ENCODE measurements around the gene RTN3. TPM values are rescaled to one million over a fixed set of nuclear protein-coding genes. Genes with fewer than 3 reads are reported as not detected.

RTN3 gene
- total and polyA plus RNA-seq, 9 of the 15 experiments (the other 6 are each of a cell fraction or from before 2014, with no cell fraction given), result 41.6 to 169 (median 93.5) TPM

DNA sequence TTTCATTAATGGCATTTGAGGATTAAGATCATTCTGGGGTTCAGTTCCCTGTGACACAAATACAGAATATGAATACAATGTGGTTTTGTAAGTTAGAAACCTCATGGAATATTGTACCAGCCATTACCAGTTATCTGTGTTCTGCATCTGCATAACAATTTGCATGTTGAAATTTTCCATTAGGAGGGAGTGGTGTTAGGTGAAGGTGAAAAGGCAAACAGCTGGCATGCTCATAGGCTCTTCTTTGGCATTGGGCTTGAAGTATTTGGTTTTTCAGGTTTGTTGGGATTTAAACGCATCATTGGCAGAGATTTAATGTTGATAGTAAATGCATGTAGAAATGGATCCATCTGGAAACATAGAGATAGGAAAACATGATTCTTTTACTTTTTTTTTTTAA, 18.6 kb downstream of the RTN3 start:
- no peak overlapping the region for H3K4me2 ChIP-seq (ENCODE audit: insufficient read depth, low read length)
- ChIA-PET POLR2A (interaction anchor here (0.8 to 1.7 kb wide), 5 partner anchors 9 to 222 kb away, joined by 3 to 9 read pairs (median 4); no protein-coding TSS in a partner anchor), CTCF (ENCODE audit: low intra/inter-chr PET ratio) (no interaction called here)
- intact Hi-C loops (cut with micrococcal nuclease) (no loop called here), in situ Hi-C loops (cut with MboI) (no loop called here)
- no peak overlapping the region for H2AFZ ChIP-seq (ENCODE audit: low read depth, low read length)
- ATAC-seq, result no peak
- no TSS peak for BruUV-seq (replicated peaks)
- TF ChIP-seq TCF7 (IDR thresholded peaks at IDR 0.05; ENCODE audit: borderline replicate concordance) (no peak), ZNF143 (CRISPR knock-in tag; IDR thresholded peaks at IDR 0.05) (no peak), HEY1 (CRISPR knock-in tag; IDR thresholded peaks at IDR 0.05; ENCODE audit: borderline replicate concordance) (no peak), HINFP (tag; conservative IDR thresholded peaks at IDR 0.05; ENCODE audit: low read depth) (no peak), CBX8 (IDR thresholded peaks at IDR 0.05; ENCODE audit: borderline replicate concordance, extremely low read depth, low read depth, low read length, poor library complexity, severe bottlenecking) (no peak), ETV1 (tag; conservative IDR thresholded peaks at IDR 0.05; ENCODE audit: low read depth) (no peak), ZNF589 (CRISPR knock-in tag; IDR thresholded peaks at IDR 0.05; ENCODE audit: low read depth) (no peak), OTX1 (CRISPR knock-in tag; IDR thresholded peaks at IDR 0.05) (no peak), ILK (tag; IDR thresholded peaks at IDR 0.05; ENCODE audit: borderline replicate concordance, low read depth) (no peak), BRF1 (IDR thresholded peaks at IDR 0.05; ENCODE audit: borderline replicate concordance, extremely low read depth, insufficient read length) (no peak), YBX1 (IDR thresholded peaks at IDR 0.05) (no peak), FIP1L1 (IDR thresholded peaks at IDR 0.05; ENCODE audit: low read depth, low read length, poor library complexity, severe bottlenecking) (no peak), HNRNPUL1 (IDR thresholded peaks at IDR 0.05; ENCODE audit: low read length) (no peak)
- peaks cover 13% of the 10 kb centered on the region; the same call in 1 of the 2 replicates for H4K20me1 ChIP-seq (replicated peaks; ENCODE audit: control insufficient read depth, insufficient read depth, low read length)
- no peaks in the 10 kb centered on the region for H3K9me3 ChIP-seq (replicated peaks; ENCODE audit: control insufficient read depth, insufficient read depth, low read depth, low read length)
- no peak overlapping the region for H3K4me3 ChIP-seq
- H3K27ac ChIP-seq (ENCODE audit: extremely low read depth, low read depth, low read length), result no peak overlapping the region
- DNase-seq (ENCODE audit: extremely low read depth in 1 of 4, low spot score in 3 of 4), result no peak
- H3K27me3 ChIP-seq (ENCODE audit: control insufficient read depth in 2 of 2, insufficient read depth in 2 of 2, low read length in 2 of 2), result no peaks in the 10 kb centered on the region
- WGBS (ENCODE audit: insufficient coverage, low coverage, missing lambda C conversion rate), result 85% methylated on average over 1 of the region's 1 CpG
- peaks cover 4% of the 10 kb centered on the region; the same call in 1 of the 3 replicates for H3K36me3 ChIP-seq (ENCODE audit: control insufficient read depth, insufficient read depth, low read length)
- H3K4me1 ChIP-seq (replicated peaks in 1 of 2; ENCODE audit: control insufficient read depth in 2 of 2, insufficient read depth in 2 of 2, low read length in 2 of 2), result peaks cover 0 to 5% of the 10 kb centered on the region in 2 experiments; a peak in 2 of 5 replicates
- H3K9me1 ChIP-seq (ENCODE audit: control insufficient read depth, insufficient read depth, low read length), result no peaks in the 10 kb centered on the region
- H3K9ac ChIP-seq (ENCODE audit: insufficient read depth in 1 of 2, low read depth in 2 of 2, low read length in 2 of 2), result no peak overlapping the region
- H3K79me2 ChIP-seq (ENCODE audit: control insufficient read depth, insufficient read depth, low read length), result peaks cover 71% of the 10 kb centered on the region
- no peak for FAIRE-seq

Data from K562 (cell line).